Right lobe of liver (tissue), 4 donors: ENCODE results near the gene ZNF365.

Experiments
- POLR2A ChIP-seq: fragments of 450-650 bp; IDR thresholded peaks from one replicate; pipeline ENCODE4 v1.6.1; 2017; ENCODE audit warnings: antibody characterized with exemption, mild to moderate bottlenecking
- TF ChIP-seq, protein P1 (sequence below), 4 donors: fragments of 200-600 bp in 3 of 4; fragments of 450-650 bp in 1 of 4; IDR thresholded peaks; one replicate each; pipeline versions ENCODE4 v1.5.1 to v1.8.0; 2016 to 2022; ENCODE audit warnings: antibody characterized with exemption in 4 of 4, mild to moderate bottlenecking in 2 of 4
- donor health status: DM: no; HTN: no; CAD: no.
- donor health status: DM: no; HTN: no; CAD: no.
- donor health status: DM: no; HTN: yes; CAD: no.

DNA sequence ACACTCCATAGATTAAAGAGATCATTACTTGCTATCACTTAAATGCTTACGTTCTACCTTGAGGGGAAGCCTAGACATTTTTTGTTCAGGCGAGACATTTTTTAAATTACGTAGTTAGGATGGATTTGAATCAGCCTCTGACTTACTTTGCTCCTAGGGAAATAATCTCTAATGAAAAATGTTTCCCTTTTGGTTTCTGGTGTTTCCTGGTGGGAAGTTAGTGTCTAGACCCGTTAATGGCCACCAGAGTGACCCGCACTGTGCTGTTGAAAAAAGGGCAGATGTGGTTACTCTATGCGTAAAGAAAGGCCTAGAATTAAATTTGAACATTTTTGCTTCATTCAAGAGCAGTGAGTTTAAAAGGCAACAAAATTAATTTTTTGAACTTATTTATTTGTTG lies 3.8 kb downstream of the ZNF365 start:
- TF ChIP-seq, protein P1, sequence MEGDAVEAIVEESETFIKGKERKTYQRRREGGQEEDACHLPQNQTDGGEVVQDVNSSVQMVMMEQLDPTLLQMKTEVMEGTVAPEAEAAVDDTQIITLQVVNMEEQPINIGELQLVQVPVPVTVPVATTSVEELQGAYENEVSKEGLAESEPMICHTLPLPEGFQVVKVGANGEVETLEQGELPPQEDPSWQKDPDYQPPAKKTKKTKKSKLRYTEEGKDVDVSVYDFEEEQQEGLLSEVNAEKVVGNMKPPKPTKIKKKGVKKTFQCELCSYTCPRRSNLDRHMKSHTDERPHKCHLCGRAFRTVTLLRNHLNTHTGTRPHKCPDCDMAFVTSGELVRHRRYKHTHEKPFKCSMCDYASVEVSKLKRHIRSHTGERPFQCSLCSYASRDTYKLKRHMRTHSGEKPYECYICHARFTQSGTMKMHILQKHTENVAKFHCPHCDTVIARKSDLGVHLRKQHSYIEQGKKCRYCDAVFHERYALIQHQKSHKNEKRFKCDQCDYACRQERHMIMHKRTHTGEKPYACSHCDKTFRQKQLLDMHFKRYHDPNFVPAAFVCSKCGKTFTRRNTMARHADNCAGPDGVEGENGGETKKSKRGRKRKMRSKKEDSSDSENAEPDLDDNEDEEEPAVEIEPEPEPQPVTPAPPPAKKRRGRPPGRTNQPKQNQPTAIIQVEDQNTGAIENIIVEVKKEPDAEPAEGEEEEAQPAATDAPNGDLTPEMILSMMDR (IDR thresholded peaks at IDR 0.05): no peak
- no peak for TF ChIP-seq POLR2A
